ENCODE data around the gene CSNK2A3.
"Not testable (repeated sequence)": the region's sequence is repeated elsewhere in the genome, so short reads cannot be mapped to it uniquely, and the experiment has no call there.

The CSNK2A3 gene

GRCh38 chr11:11352878-11353277, at the start of gene CSNK2A3:
Gene CSNK2A3 (minus strand): TSS chr11:11353250. CDS start chr11:11353119, 131 bp downstream.
- DNase-seq: not testable (repeated sequence)

GRCh38 chr11:11401960-11402535, 49.0 kb upstream of the CSNK2A3 start:
- DNase-seq: no peak

- DNase-seq: no peak
Measured at GRCh38 chr11:11400635-11401232, 47.7 kb upstream of the CSNK2A3 start.

- no peak for DNase-seq
Measured at GRCh38 chr11:11400121-11400520, 47.1 kb upstream of the CSNK2A3 start.

- no peak for DNase-seq
Measured at GRCh38 chr11:11397781-11398180, 44.7 kb upstream of the CSNK2A3 start.

- DNase-seq: no peak
Measured at GRCh38 chr11:11397036-11397415, 44.0 kb upstream of the CSNK2A3 start.

GRCh38 chr11:11396301-11397035, 43.4 kb upstream of the CSNK2A3 start:
- DNase-seq: no peak

- no peak for DNase-seq
Measured at GRCh38 chr11:11395126-11395525, 42.1 kb upstream of the CSNK2A3 start.

GRCh38 chr11:11394241-11394640, 41.2 kb upstream of the CSNK2A3 start:
- no peak for DNase-seq

- DNase-seq: no peak
Measured at GRCh38 chr11:11391796-11392463, 38.9 kb upstream of the CSNK2A3 start.

GRCh38 chr11:11391169-11391568, 38.1 kb upstream of the CSNK2A3 start:
- DNase-seq: no peak

- DNase-seq: no peak
Measured at GRCh38 chr11:11390068-11390771, 37.2 kb upstream of the CSNK2A3 start.

- DNase-seq: no peak
Measured at GRCh38 chr11:11389238-11389637, 36.2 kb upstream of the CSNK2A3 start.

- DNase-seq: no peak
Measured at GRCh38 chr11:11387622-11388305, 34.7 kb upstream of the CSNK2A3 start.

- no peak for DNase-seq
Measured at GRCh38 chr11:11387207-11387606, 34.2 kb upstream of the CSNK2A3 start.

- no peak for DNase-seq
Measured at GRCh38 chr11:11384829-11385228, 31.8 kb upstream of the CSNK2A3 start.

- DNase-seq: no peak
Measured at GRCh38 chr11:11383995-11384394, 30.9 kb upstream of the CSNK2A3 start.

- DNase-seq: peak; percentile 80
Measured at GRCh38 chr11:11382858-11383532, 29.9 kb upstream of the CSNK2A3 start.

- no peak for DNase-seq
Measured at GRCh38 chr11:11381471-11382105, 28.5 kb upstream of the CSNK2A3 start.

GRCh38 chr11:11380883-11381282, 27.8 kb upstream of the CSNK2A3 start:
- no peak for DNase-seq

- no peak for DNase-seq
Measured at GRCh38 chr11:11380340-11380739, 27.3 kb upstream of the CSNK2A3 start.

Data from NCI-H345 (cell line).